Right renal cortex interstitium (tissue), 3 donors: ENCODE measurements around the gene WDR20. TPM values are rescaled to one million over a fixed set of nuclear protein-coding genes. Genes with fewer than 3 reads are reported as not detected.

Experiments used
- polyA plus RNA-seq, 3 donors: library from polyadenylated mRNA; unstranded; fragments of 120-200 nt; gene quantifications; one replicate each; pipeline ENCODE4 v1.2.1, GENCODE V29; 2013; ENCODE audit not compliant: insufficient read length in 3 of 3

Gene WDR20
- polyA plus RNA-seq, 3 donors = 27.9 to 30.4 (median 29.6) TPM

Other genes starting within 250 kb of the WDR20 start
- gene DYNC1H1, start 175.3 kb upstream of the WDR20 start, polyA plus RNA-seq = 100 to 1,000 TPM; 324 to 350 (median 327) TPM
- gene HSP90AA1, start 52.9 kb upstream of the WDR20 start, polyA plus RNA-seq = 100 to 1,000 TPM; 832 to 902 (median 890) TPM
- 10 to 100 TPM; 24.3 to 24.8 (median 24.6) TPM for gene MOK, start 165.3 kb downstream of the WDR20 start, polyA plus RNA-seq
- gene ZNF839, start 179.8 kb downstream of the WDR20 start, polyA plus RNA-seq = 10 to 100 TPM; 11.6 to 13.4 (median 12.6) TPM
- 10 to 100 TPM; 40.8 to 42.8 (median 41.0) TPM for gene CINP, start 223.0 kb downstream of the WDR20 start, polyA plus RNA-seq
- gene TECPR2, start 223.0 kb downstream of the WDR20 start, polyA plus RNA-seq = 10 to 100 TPM; 15.0 to 19.0 (median 16.0) TPM